ENCODE data around the gene SEPTIN11. TPM values are rescaled to one million over a fixed set of nuclear protein-coding genes. Genes with fewer than 3 reads are reported as not detected.

Gene SEPTIN11
- total RNA-seq, 1 experiment from 2014 or later, result 121 TPM

- Histone ChIP-seq H3K4me1 (ENCODE audit: insufficient read depth, low read length, poor library complexity, severe bottlenecking) (peaks cover 9% of the 10 kb centered on the region), H3K9me3 (ENCODE audit: low read depth, low read length, poor library complexity, severe bottlenecking) (no peaks in the 10 kb centered on the region), H3K4me3 (ENCODE audit: low read depth, low read length, poor library complexity, severe bottlenecking) (no peak overlapping the region), H3K27ac (ENCODE audit: low read depth, low read length, poor library complexity, severe bottlenecking) (peak overlapping the region; percentile 50), H3K27me3 (replicated peaks; ENCODE audit: insufficient read depth, low read depth, low read length, poor library complexity) (no peaks in the 10 kb centered on the region), H3K36me3 (ENCODE audit: insufficient read depth, low read length, poor library complexity, severe bottlenecking) (no peaks in the 10 kb centered on the region)
- peak; percentile 58 for DNase-seq (ENCODE audit: low spot score)
- CTCF ChIA-PET, result interaction anchor here (0.6 kb wide), 1 partner anchor 196 kb away, joined by 13 read pairs; no protein-coding TSS in a partner anchor
- intact Hi-C loops (cut with micrococcal nuclease; ENCODE audit: unreplicated experiment), result no loop called here
- TF ChIP-seq CTCF (conservative IDR thresholded peaks at IDR 0.05; ENCODE audit: low read depth, low read length) (no peak), EZH2 (IDR thresholded peaks at IDR 0.05; ENCODE audit: borderline replicate concordance, low read depth, low read length, poor library complexity, severe bottlenecking) (no peak)
- BruUV-seq (replicated peaks), result no TSS peak
- POLR2A ChIA-PET (ENCODE audit: low non-redundant PET), result no interaction called here
These were observed 16.5 kb downstream of the SEPTIN11 start for GRCh38 chr4:76965866-76966579.

- TF ChIP-seq EZH2 (IDR thresholded peaks at IDR 0.05; ENCODE audit: borderline replicate concordance, low read depth, low read length, poor library complexity, severe bottlenecking) (no peak), CTCF (conservative IDR thresholded peaks at IDR 0.05; ENCODE audit: low read depth, low read length) (no peak)
- H3K36me3 ChIP-seq (ENCODE audit: insufficient read depth, low read length, poor library complexity, severe bottlenecking), result no peaks in the 10 kb centered on the region
- BruUV-seq (replicated peaks), result no TSS peak
- no peaks in the 10 kb centered on the region for H3K9me3 ChIP-seq (ENCODE audit: low read depth, low read length, poor library complexity, severe bottlenecking)
- intact Hi-C loops (cut with micrococcal nuclease; ENCODE audit: unreplicated experiment), result no loop called here
- H3K27me3 ChIP-seq (replicated peaks; ENCODE audit: insufficient read depth, low read depth, low read length, poor library complexity), result no peaks in the 10 kb centered on the region
- no peak for DNase-seq (ENCODE audit: low spot score)
- no peak overlapping the region for H3K4me3 ChIP-seq (ENCODE audit: low read depth, low read length, poor library complexity, severe bottlenecking)
- CTCF ChIA-PET, result no interaction called here
- H3K4me1 ChIP-seq (ENCODE audit: insufficient read depth, low read length, poor library complexity, severe bottlenecking), result peaks cover 9% of the 10 kb centered on the region
- POLR2A ChIA-PET (ENCODE audit: low non-redundant PET), result no interaction called here
- no peak overlapping the region for H3K27ac ChIP-seq (ENCODE audit: low read depth, low read length, poor library complexity, severe bottlenecking)
These were observed 19.4 kb downstream of the SEPTIN11 start for GRCh38 chr4:76968937-76969336.

GRCh38 chr4:76969495-76969894 is 19.9 kb downstream of the SEPTIN11 start:
- no TSS peak for BruUV-seq (replicated peaks)
- intact Hi-C loops (cut with micrococcal nuclease; ENCODE audit: unreplicated experiment), result no loop called here
- Histone ChIP-seq H3K9me3 (ENCODE audit: low read depth, low read length, poor library complexity, severe bottlenecking) (no peaks in the 10 kb centered on the region), H3K36me3 (ENCODE audit: insufficient read depth, low read length, poor library complexity, severe bottlenecking) (no peaks in the 10 kb centered on the region), H3K4me1 (ENCODE audit: insufficient read depth, low read length, poor library complexity, severe bottlenecking) (peaks cover 9% of the 10 kb centered on the region), H3K4me3 (ENCODE audit: low read depth, low read length, poor library complexity, severe bottlenecking) (no peak overlapping the region), H3K27me3 (replicated peaks; ENCODE audit: insufficient read depth, low read depth, low read length, poor library complexity) (no peaks in the 10 kb centered on the region), H3K27ac (ENCODE audit: low read depth, low read length, poor library complexity, severe bottlenecking) (no peak overlapping the region)
- CTCF ChIA-PET, result no interaction called here
- DNase-seq (ENCODE audit: low spot score), result no peak
- POLR2A ChIA-PET (ENCODE audit: low non-redundant PET), result no interaction called here
- no peak for TF ChIP-seq EZH2 (IDR thresholded peaks at IDR 0.05; ENCODE audit: borderline replicate concordance, low read depth, low read length, poor library complexity, severe bottlenecking)
- TF ChIP-seq CTCF (conservative IDR thresholded peaks at IDR 0.05; ENCODE audit: low read depth, low read length), result no peak
